HG03571 (cell line): ENCODE data around the gene ITGB8.

Experiments used
- ATAC-seq: cut with Tn5 transposase; IDR thresholded peaks from one replicate; pipeline ENCODE4 v1.9.1; 2021; ENCODE audit not compliant: unreplicated experiment

Gene ITGB8

GRCh38 chr7:20450536-20450935, 119.8 kb downstream of the ITGB8 start:
- no peak for ATAC-seq

DNA sequence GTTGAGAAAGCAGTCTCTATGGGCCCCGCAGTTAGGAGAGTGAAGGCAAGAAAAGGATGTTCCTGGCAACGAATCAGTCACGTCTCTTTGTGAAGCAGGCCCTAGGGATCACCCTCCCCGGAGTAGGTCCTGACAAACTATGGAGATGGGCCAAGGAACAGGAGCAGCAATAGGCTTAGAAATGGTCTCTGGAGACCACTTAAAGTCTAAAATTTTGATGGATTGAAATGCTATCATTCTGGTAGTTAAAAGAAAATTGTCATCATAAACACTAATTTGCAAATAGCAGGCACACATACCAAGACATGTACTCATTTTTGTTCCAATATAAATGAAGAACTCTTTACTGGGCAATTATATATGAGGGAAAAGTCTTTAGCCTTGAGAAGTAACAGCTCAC, 123.5 kb downstream of the ITGB8 start:
- no peak for ATAC-seq

DNA sequence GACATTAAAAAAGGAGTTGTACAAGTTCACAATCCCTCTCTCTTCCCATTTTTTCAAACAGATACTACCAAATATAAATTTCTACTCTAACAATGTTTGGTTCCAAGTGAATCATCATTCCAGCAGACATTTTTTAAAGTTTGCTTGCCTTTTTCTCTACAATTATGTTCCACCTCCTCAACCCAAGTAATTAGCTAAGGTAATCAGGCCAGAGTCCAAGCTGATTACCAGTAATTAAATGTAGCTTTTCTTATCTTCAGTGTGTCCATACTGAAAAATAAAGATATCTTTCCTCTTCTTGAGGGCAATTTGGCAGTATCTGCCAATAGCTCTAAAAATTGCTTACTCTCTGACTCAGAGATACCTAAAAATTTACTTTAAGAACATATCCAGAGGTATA, 126.0 kb downstream of the ITGB8 start:
- ATAC-seq = no peak

DNA sequence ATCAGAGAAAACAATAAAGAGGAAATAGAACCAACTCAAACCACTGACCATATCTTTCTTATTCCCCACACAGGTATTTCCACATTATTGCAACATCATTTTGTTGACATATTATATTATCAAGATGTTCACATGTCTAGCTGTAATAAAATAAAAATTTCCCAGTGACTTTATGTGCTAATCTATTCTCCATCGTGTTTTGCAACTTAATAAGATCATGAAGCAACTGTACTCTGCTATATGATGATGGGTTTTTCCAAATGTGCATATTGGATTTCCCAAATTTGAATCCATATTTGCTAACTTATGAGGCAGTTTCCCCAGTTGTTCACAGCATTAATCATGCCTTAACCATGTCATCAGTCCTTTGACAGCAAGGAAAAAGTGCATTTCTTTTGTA, 127.8 kb downstream of the ITGB8 start:
- no peak for ATAC-seq

GRCh38 chr7:20459419-20459818, 128.7 kb downstream of the ITGB8 start:
- ATAC-seq = no peak

GRCh38 chr7:20464891-20465290, 134.2 kb downstream of the ITGB8 start:
- no peak for ATAC-seq
